Left ventricle myocardium inferior (tissue), 1 donor: ENCODE results near the gene MAST2. TPM values are rescaled to one million over a fixed set of nuclear protein-coding genes. Genes with fewer than 3 reads are reported as not detected.

Source experiments
- DNase-seq: peaks from one replicate; pipeline ENCODE4 v3.0.0-alpha.2; 2020
- H3K27ac ChIP-seq: fragments of 200-600 bp; replicated peaks from 2 replicates; pipeline ENCODE4 v1.8.0; 2021
- H3K27me3 ChIP-seq: fragments of 200-600 bp; 2 replicates; pipeline ENCODE4 v1.8.0; 2021; ENCODE audit warnings: low read depth
- H3K36me3 ChIP-seq: fragments of 200-600 bp; 2 replicates; pipeline ENCODE4 v1.8.0; 2021
- H3K4me1 ChIP-seq: fragments of 200-600 bp; 2 replicates; pipeline ENCODE4 v1.8.0; 2021
- H3K4me3 ChIP-seq: fragments of 200-600 bp; 2 replicates; pipeline ENCODE4 v1.8.0; 2021; ENCODE audit warnings: mild to moderate bottlenecking, moderate library complexity
- H3K9me3 ChIP-seq: fragments of 200-600 bp; replicated peaks from 2 replicates; pipeline ENCODE4 v1.8.0; 2021
- CTCF ChIP-seq: fragments of 200-600 bp; IDR thresholded peaks from 2 replicates; pipeline ENCODE4 v1.8.0; 2021; ENCODE audit warnings: antibody characterized with exemption, mild to moderate bottlenecking, borderline replicate concordance
- intact Hi-C: fragments of 100-400 bp; cut with micrococcal nuclease; formaldehyde crosslinking; loops from one replicate; pipeline ENCODE4 v1.11.0; 2022
- total RNA-seq: library from RNA; stranded (reverse); fragmentation: NEBNext Ultra II Directional; extraction: Animal tissue kit (Norgen Biotek cat#: 25700); gene quantifications from one replicate; pipeline ENCODE4 v1.2.1, GENCODE V29; 2021
- donor health status: DM: no; HTN: yes; CAD: no; lungs with severe emphysema.

The MAST2 gene
- total RNA-seq, 1 donor from 2014 or later = 104 TPM

GRCh38 chr1:45968941-45969666, 165.7 kb downstream of the MAST2 start:
- no peak for DNase-seq
- H3K9me3 ChIP-seq = no peaks in the 10 kb centered on the region
- H3K36me3 ChIP-seq = peaks cover 18% of the 10 kb centered on the region
- no peaks in the 10 kb centered on the region for H3K27me3 ChIP-seq
- intact Hi-C loops = no loop called here
- TF ChIP-seq CTCF = no peak
- no peak overlapping the region for H3K4me3 ChIP-seq
- peak overlapping the region; percentile 6 for H3K27ac ChIP-seq
- peaks cover 33% of the 10 kb centered on the region for H3K4me1 ChIP-seq

GRCh38 chr1:45969866-45970265, 166.5 kb downstream of the MAST2 start:
- peaks cover 33% of the 10 kb centered on the region for H3K4me1 ChIP-seq
- no peak overlapping the region for H3K27ac ChIP-seq
- H3K4me3 ChIP-seq = no peak overlapping the region
- DNase-seq = no peak
- H3K27me3 ChIP-seq = no peaks in the 10 kb centered on the region
- H3K9me3 ChIP-seq = no peaks in the 10 kb centered on the region
- intact Hi-C loops = no loop called here
- TF ChIP-seq CTCF = no peak
- peaks cover 18% of the 10 kb centered on the region for H3K36me3 ChIP-seq

- intact Hi-C loops = no loop called here
- Histone ChIP-seq H3K27ac (peak overlapping the region; percentile 49), H3K27me3 (no peaks in the 10 kb centered on the region), H3K9me3 (no peaks in the 10 kb centered on the region), H3K4me3 (no peak overlapping the region), H3K36me3 (peaks cover 17% of the 10 kb centered on the region), H3K4me1 (peaks cover 25% of the 10 kb centered on the region)
- TF ChIP-seq CTCF = no peak
- DNase-seq = no peak
These were observed 167.9 kb downstream of the MAST2 start for GRCh38 chr1:45971335-45971734.

- H3K27ac ChIP-seq = no peak overlapping the region
- no peak for TF ChIP-seq CTCF
These were observed 168.6 kb downstream of the MAST2 start for GRCh38 chr1:45971922-45972531.

GRCh38 chr1:45972621-45973020, 169.2 kb downstream of the MAST2 start:
- intact Hi-C loops = no loop called here
- H3K4me3 ChIP-seq = no peak overlapping the region
- no peaks in the 10 kb centered on the region for H3K27me3 ChIP-seq
- peaks cover 25% of the 10 kb centered on the region for H3K4me1 ChIP-seq
- no peak for DNase-seq
- H3K36me3 ChIP-seq = peaks cover 13% of the 10 kb centered on the region
- no peak for TF ChIP-seq CTCF
- no peak overlapping the region for H3K27ac ChIP-seq
- H3K9me3 ChIP-seq = no peaks in the 10 kb centered on the region

More at GRCh38 chr1:45971922-45972531, 168.6 kb downstream of the MAST2 start:
- Histone ChIP-seq H3K4me3 (no peak overlapping the region), H3K4me1 (peaks cover 25% of the 10 kb centered on the region), H3K9me3 (no peaks in the 10 kb centered on the region), H3K36me3 (peaks cover 13% of the 10 kb centered on the region), H3K27me3 (no peaks in the 10 kb centered on the region)
- intact Hi-C loops = no loop called here
- no peak for DNase-seq
